ENCODE results near the gene TULP1.
"Not testable (repeated sequence)": the region's sequence is repeated elsewhere in the genome, so short reads cannot be mapped to it uniquely, and the experiment has no call there.

TULP1 gene

DNA sequence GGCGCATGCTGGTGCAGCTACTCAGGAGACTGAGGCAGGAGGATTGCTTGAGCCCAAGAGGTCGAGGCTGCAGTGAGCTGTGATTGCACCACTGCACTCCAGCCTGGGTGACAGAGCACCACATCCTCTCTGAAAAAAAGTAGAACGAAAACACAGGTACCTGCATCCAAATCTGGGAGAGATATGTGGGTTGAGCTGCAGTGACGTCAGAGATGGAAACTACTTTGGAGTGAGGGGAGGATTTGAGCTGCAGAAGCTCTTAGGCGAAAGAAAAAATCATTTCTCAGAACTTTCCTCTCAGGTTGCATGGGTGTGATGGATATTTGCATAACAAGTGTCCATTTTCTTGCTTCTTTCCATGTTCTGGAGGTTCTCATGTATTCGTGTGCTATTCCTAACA is 4.0 kb upstream of the TULP1 start:
- in situ Hi-C loops (cut with MboI; ENCODE audit: low pct_unique_long_range_greater_than_20kb, low sequenced_read_pairs, unreplicated experiment) = no loop called here
- TF ChIP-seq, protein P1, sequence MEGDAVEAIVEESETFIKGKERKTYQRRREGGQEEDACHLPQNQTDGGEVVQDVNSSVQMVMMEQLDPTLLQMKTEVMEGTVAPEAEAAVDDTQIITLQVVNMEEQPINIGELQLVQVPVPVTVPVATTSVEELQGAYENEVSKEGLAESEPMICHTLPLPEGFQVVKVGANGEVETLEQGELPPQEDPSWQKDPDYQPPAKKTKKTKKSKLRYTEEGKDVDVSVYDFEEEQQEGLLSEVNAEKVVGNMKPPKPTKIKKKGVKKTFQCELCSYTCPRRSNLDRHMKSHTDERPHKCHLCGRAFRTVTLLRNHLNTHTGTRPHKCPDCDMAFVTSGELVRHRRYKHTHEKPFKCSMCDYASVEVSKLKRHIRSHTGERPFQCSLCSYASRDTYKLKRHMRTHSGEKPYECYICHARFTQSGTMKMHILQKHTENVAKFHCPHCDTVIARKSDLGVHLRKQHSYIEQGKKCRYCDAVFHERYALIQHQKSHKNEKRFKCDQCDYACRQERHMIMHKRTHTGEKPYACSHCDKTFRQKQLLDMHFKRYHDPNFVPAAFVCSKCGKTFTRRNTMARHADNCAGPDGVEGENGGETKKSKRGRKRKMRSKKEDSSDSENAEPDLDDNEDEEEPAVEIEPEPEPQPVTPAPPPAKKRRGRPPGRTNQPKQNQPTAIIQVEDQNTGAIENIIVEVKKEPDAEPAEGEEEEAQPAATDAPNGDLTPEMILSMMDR (IDR thresholded peaks at IDR 0.05; ENCODE audit: extremely low read depth, insufficient read depth, missing control alignments) = no peak

DNA sequence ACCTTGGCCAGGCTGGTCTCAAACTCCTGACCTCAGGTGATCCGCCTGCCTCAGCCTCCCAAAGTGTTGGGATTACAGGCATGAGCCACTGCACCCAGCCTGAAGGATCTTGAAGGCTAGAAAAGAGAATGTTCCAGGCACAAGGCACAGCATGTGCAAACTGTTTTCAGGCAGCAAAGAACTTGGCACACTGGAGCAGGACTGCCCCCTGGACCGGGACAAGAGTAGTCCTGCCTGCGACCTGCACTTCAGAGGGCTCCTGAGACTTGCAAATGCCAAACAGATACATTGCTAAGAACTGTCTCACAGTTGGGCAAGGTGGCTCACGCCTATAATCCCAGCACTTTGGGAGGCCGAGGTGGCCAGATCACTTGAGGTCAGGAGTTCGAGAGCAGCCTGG is 3.2 kb upstream of the TULP1 start:
- DNase-seq (ENCODE audit: low spot score); in situ Hi-C loops (cut with MboI; ENCODE audit: low pct_unique_long_range_greater_than_20kb, low sequenced_read_pairs, unreplicated experiment): not testable (repeated sequence)

More for the DNA sequence above, 4.0 kb upstream of the TULP1 start:
- no peak for DNase-seq (ENCODE audit: low spot score)

DNA sequence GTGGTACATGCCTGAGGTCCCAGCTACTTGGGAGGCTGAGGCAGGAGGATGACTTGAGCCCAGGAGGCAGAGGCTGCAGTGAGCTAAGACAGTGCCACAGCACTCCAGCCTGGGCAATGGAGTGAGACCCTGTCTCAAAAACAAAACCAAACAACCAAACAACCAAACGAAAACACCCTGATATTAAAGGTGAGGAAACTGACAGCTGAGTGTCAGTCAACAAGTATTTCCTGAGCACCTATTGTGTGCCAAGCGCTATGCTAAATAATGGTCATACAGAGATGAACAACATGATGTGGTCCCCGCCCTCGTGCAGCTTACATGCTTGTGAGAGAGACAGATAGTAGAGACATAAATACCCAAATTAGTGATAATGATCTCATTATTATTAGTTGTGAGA is 1.9 kb upstream of the TULP1 start:
- in situ Hi-C loops (cut with MboI; ENCODE audit: low pct_unique_long_range_greater_than_20kb, low sequenced_read_pairs, unreplicated experiment) = no loop called here
- TF ChIP-seq, protein P1 (IDR thresholded peaks at IDR 0.05; ENCODE audit: extremely low read depth, insufficient read depth, missing control alignments) = no peak
- no peak for DNase-seq (ENCODE audit: low spot score)

DNA sequence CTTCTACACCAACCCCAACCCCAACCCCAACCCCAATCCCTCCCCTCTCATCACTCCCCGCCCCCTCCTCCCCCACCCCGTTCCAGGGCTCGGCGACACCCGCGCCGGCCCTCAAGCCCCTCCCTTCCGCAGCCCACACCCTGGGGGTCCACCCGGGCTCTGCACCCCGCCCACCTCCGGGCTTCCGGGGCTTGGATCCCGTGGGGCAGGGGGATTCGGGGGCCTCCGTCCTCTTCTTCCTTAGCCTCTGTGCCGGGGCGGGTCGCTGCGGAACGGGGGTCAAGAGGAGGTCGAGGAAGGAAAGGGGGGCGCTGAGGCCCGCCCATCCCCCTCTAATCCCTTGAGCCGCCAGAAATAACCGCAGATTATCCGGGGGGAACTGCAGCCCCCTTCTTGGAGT is 690 bp downstream of the TULP1 start:
- DNase-seq (ENCODE audit: low spot score) = peak; percentile 15
- in situ Hi-C loops (cut with MboI; ENCODE audit: low pct_unique_long_range_greater_than_20kb, low sequenced_read_pairs, unreplicated experiment) = no loop called here
- TF ChIP-seq, protein P1 (IDR thresholded peaks at IDR 0.05; ENCODE audit: extremely low read depth, insufficient read depth, missing control alignments) = no peak

DNA sequence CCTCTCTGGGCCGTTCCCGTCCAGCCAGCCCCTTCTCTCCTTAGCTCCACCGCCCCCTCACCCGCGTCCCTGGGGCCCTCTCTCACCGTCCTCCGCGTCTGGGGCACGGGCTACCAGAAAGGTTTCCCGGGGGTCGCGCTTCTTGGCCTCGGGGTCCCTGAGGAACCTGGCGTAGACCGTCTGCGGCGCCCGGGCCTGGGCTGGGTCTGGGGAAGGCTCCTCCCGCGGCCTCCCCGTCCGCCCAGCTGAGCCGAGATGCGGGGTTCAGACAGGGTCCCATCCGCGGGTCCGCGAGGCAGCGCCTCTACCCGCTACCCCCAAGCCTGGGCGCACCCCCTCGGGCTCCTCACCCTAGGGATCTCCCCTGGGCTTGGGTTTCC is 1.1 kb downstream of the TULP1 start:
- in situ Hi-C loops (cut with MboI; ENCODE audit: low pct_unique_long_range_greater_than_20kb, low sequenced_read_pairs, unreplicated experiment) = no loop called here
- TF ChIP-seq, protein P1 (IDR thresholded peaks at IDR 0.05; ENCODE audit: extremely low read depth, insufficient read depth, missing control alignments) = no peak
- DNase-seq (ENCODE audit: low spot score) = peak; percentile 20

DNA sequence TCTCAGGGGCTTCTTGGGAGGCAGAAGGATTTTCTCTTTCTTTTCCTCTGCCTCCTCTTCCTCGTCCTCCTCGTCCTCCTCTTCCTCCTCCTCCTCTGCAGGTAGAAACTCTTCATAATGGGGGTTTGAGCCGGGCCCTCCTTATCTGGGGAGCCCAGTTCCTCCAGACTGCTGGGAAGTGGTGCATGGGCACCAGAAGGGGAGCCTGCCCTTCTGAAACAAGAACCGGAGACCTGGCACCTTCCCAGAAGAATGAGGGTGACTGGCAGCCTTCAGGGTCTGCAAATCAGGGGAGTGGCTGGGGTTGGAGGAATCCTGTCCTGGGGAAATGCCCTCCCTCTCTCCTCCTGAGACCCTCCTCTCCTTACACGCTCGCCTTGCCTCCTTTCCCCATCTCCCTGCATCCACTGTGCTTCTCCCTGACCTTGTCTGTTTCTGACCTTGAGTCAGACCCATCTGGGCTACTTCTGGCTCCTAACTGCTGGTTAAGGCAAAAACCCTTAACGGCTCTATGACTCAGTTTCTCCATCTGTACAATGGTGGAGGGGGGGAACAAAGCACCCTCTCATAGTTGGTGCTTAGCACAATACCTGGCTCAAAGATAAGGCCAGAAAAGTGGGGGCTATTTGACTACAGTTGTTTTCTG is 1.7 kb downstream of the TULP1 start:
- no peak for DNase-seq (ENCODE audit: low spot score)
- TF ChIP-seq, protein P1 (IDR thresholded peaks at IDR 0.05; ENCODE audit: extremely low read depth, insufficient read depth, missing control alignments) = no peak
- in situ Hi-C loops (cut with MboI; ENCODE audit: low pct_unique_long_range_greater_than_20kb, low sequenced_read_pairs, unreplicated experiment) = no loop called here

DNA sequence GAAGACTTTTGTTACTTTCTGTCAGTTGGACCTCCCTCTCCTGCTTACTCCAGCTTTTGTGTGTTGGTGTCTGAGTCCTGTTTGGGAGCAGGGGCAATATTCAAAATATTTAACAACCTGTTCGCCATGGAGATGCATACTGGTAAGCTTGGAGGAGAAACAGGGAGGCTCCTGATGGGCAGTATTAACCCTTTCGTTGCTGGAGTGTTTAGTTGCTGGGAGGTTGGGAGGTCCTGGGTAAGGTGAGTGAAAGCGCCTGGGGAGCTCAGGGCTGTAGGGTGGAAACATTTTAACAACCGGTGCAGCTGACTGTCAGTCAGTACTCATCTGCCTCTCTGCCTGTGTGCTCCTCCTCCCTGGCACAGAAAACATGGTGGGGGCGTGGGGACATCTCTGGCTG is 4.2 kb downstream of the TULP1 start:
- TF ChIP-seq, protein P1 (IDR thresholded peaks at IDR 0.05; ENCODE audit: extremely low read depth, insufficient read depth, missing control alignments) = no peak
- in situ Hi-C loops (cut with MboI; ENCODE audit: low pct_unique_long_range_greater_than_20kb, low sequenced_read_pairs, unreplicated experiment) = no loop called here
- no peak for DNase-seq (ENCODE audit: low spot score)

Measured in GM13977 (cell line).